Keratinocyte (primary cell): ENCODE measurements around the gene TUBB3. TPM values are rescaled to one million over a fixed set of nuclear protein-coding genes. Genes with fewer than 3 reads are reported as not detected.

Experiments
- DNase-seq: peaks from one replicate; pipeline ENCODE4 v3.0.0-alpha.2; 2011; ENCODE audit warnings: low read depth, missing footprints, low spot score
- FAIRE-seq: peaks from 2 replicates; lab custom pipeline; 2011; peaks lifted over from hg19 to GRCh38; lab: Jason Lieb, UNC
- H2AFZ ChIP-seq: 2 replicates; pipeline ENCODE4 v1.6.0; 2012; ENCODE audit warnings: low read length, control low read depth, inconsistent platforms; ENCODE audit not compliant: control insufficient read depth
- H3K27ac ChIP-seq: 2 replicates; pipeline ENCODE4 v1.5.1; 2011; ENCODE audit warnings: low read length; ENCODE audit not compliant: control insufficient read depth, insufficient read depth
- H3K27me3 ChIP-seq: 3 replicates; pipeline ENCODE4 v1.6.0; 2011; ENCODE audit warnings: low read length; ENCODE audit not compliant: control insufficient read depth, insufficient read depth; ENCODE audit errors: extremely low read depth
- H3K36me3 ChIP-seq, 2 experiments: 2 replicates in 1 of 2; 3 replicates in 1 of 2; pipeline ENCODE4 v1.5.1; 2011; ENCODE audit warnings: low read length in 2 of 2, mild to moderate bottlenecking in 1 of 2; ENCODE audit not compliant: control insufficient read depth in 2 of 2, insufficient read depth in 2 of 2; ENCODE audit errors: extremely low read depth in 1 of 2
- H3K4me1 ChIP-seq: 3 replicates; pipeline ENCODE4 v1.5.1; 2011; ENCODE audit warnings: low read length; ENCODE audit not compliant: control insufficient read depth, insufficient read depth; ENCODE audit errors: extremely low read depth
- H3K4me2 ChIP-seq: 3 replicates; pipeline ENCODE4 v1.6.0; 2011; ENCODE audit warnings: low read depth, low read length; ENCODE audit not compliant: control insufficient read depth, insufficient read depth; ENCODE audit errors: extremely low read depth
- H3K4me3 ChIP-seq, 3 experiments: fragments of 200-600 bp in 1 of 3; sonication (generic) in 1 of 3; 2 replicates in 2 of 3; 3 replicates in 1 of 3; pipeline ENCODE4 v1.5.1; 2011 to 2016; ENCODE audit warnings: low read length in 3 of 3, mild to moderate bottlenecking in 3 of 3, control low read depth in 2 of 3, inconsistent platforms in 1 of 3, low read depth in 1 of 3, mixed read lengths in 1 of 3, mixed run types in 1 of 3, moderate library complexity in 1 of 3; ENCODE audit not compliant: control insufficient read depth in 2 of 3, insufficient read depth in 2 of 3; ENCODE audit errors: extremely low read depth in 1 of 3
- H3K79me2 ChIP-seq: 2 replicates; pipeline ENCODE4 v1.6.0; 2012; ENCODE audit warnings: low read length; ENCODE audit not compliant: control insufficient read depth, insufficient read depth
- H3K9ac ChIP-seq: 3 replicates; pipeline ENCODE4 v1.6.0; 2011; ENCODE audit warnings: low read length; ENCODE audit not compliant: control insufficient read depth, insufficient read depth; ENCODE audit errors: extremely low read depth
- H3K9me1 ChIP-seq: 3 replicates; pipeline ENCODE4 v1.6.0; 2011; ENCODE audit warnings: low read length; ENCODE audit not compliant: control insufficient read depth, insufficient read depth; ENCODE audit errors: extremely low read depth
- H3K9me3 ChIP-seq: 2 replicates; pipeline ENCODE4 v1.5.1; 2012; ENCODE audit warnings: low read depth, low read length; ENCODE audit not compliant: control insufficient read depth
- H4K20me1 ChIP-seq: 3 replicates; pipeline ENCODE4 v1.6.0; 2011; ENCODE audit warnings: low read length; ENCODE audit not compliant: control insufficient read depth, insufficient read depth; ENCODE audit errors: extremely low read depth
- EZH2 ChIP-seq: IDR thresholded peaks from one replicate; pipeline ENCODE4 v1.6.1; 2012; ENCODE audit warnings: inconsistent platforms, mild to moderate bottlenecking, low read length, moderate library complexity
- dilution Hi-C: fragments of 300-500 bp; cut with MboI; formaldehyde crosslinking; loops from one replicate; pipeline ENCODE4 v1.7.0; 2020; ENCODE audit warnings: low sequenced_read_pairs; ENCODE audit not compliant: extremely low pct_ligation_motif_present
- polyA plus RNA-seq, 5 experiments: library from polyadenylated mRNA; depleted of rRNA in 3 of 5; stranded (reverse) in 3 of 5; stranded (forward) in 1 of 5; unstranded in 1 of 5; fragments of >200 nt; gene quantifications; 1 replicate in 1 of 5; 2 replicates in 3 of 5; 3 replicates in 1 of 5; pipeline versions ENCODE4 v1.2.1 to v1.2.3, GENCODE V29; 2011 to 2012; ENCODE audit warnings: missing spikeins in 2 of 5, low read depth in 1 of 5, low replicate concordance in 1 of 5
- TF ChIP-seq, protein P1 (sequence below), 3 experiments: IDR thresholded peaks in 1 of 3; conservative IDR thresholded peaks in 1 of 3; optimal IDR thresholded peaks in 1 of 3; 2 replicates in 2 of 3; 3 replicates in 1 of 3; pipeline versions ENCODE3 to v1.5.1; 2011; ENCODE audit warnings: low read length in 3 of 3, mild to moderate bottlenecking in 3 of 3, moderate library complexity in 2 of 3, control low read depth in 1 of 3, inconsistent platforms in 1 of 3; ENCODE audit not compliant: insufficient read depth in 2 of 3; ENCODE audit errors: extremely low read depth in 1 of 3

TUBB3 gene
- polyA plus RNA-seq, 1 donor (not counting 4 experiments of a cell fraction or from before 2014, with no cell fraction given): 34.0 TPM

DNA sequence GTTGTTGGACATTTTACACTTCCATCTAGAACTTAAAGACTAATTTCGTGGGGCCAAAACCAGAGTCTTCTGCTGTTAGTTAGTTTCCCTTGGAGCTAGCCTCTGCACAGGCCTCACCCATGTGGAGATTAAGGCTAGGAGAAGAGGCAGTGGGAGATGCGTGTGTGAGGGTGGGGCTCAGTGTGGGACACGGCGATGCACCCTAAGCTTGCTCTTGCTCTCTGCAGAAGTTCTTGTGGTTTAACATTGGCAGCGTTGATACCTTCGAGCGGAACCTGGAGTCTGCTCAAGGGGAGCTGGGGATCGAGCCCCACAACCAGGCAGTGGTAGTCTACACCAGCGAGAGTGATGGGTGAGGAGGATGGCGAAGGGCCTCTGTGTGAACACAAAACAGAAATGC is 62.1 kb downstream of the TUBB3 start:
- dilution Hi-C loops: no loop called here
- H3K4me1 ChIP-seq: no peaks in the 10 kb centered on the region
- no peaks in the 10 kb centered on the region for H3K9me3 ChIP-seq
- TF ChIP-seq, protein P1, sequence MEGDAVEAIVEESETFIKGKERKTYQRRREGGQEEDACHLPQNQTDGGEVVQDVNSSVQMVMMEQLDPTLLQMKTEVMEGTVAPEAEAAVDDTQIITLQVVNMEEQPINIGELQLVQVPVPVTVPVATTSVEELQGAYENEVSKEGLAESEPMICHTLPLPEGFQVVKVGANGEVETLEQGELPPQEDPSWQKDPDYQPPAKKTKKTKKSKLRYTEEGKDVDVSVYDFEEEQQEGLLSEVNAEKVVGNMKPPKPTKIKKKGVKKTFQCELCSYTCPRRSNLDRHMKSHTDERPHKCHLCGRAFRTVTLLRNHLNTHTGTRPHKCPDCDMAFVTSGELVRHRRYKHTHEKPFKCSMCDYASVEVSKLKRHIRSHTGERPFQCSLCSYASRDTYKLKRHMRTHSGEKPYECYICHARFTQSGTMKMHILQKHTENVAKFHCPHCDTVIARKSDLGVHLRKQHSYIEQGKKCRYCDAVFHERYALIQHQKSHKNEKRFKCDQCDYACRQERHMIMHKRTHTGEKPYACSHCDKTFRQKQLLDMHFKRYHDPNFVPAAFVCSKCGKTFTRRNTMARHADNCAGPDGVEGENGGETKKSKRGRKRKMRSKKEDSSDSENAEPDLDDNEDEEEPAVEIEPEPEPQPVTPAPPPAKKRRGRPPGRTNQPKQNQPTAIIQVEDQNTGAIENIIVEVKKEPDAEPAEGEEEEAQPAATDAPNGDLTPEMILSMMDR (optimal IDR thresholded peaks at IDR 0.05 in 1 of 3, IDR thresholded peaks at IDR 0.05 in 1 of 3, conservative IDR thresholded peaks at IDR 0.05 in 1 of 3; ENCODE audit: extremely low read depth in 1 of 3, insufficient read depth in 2 of 3, low read length in 3 of 3): no peak
- TF ChIP-seq EZH2: no peak
- H3K4me2 ChIP-seq: no peak overlapping the region
- no peak overlapping the region for H3K9ac ChIP-seq
- H3K9me1 ChIP-seq: peaks cover 2% of the 10 kb centered on the region
- no peak overlapping the region for H2AFZ ChIP-seq
- no peak overlapping the region for H3K27ac ChIP-seq
- peaks cover 35 to 50% of the 10 kb centered on the region in 2 experiments for H3K36me3 ChIP-seq
- peaks cover 2% of the 10 kb centered on the region for H4K20me1 ChIP-seq
- H3K4me3 ChIP-seq: no peak overlapping the region
- H3K27me3 ChIP-seq: no peaks in the 10 kb centered on the region
- H3K79me2 ChIP-seq: no peaks in the 10 kb centered on the region
- DNase-seq (no peak), FAIRE-seq (no peak)

Other genes starting within 250 kb of the TUBB3 start
- gene CDK10, start 236.7 kb upstream of the TUBB3 start, polyA plus RNA-seq: 30.6 to 40.1 TPM (median 37.0 TPM) in 3 replicates
- gene SPATA2L, start 221.6 kb upstream of the TUBB3 start, polyA plus RNA-seq: 1.7 to 3.9 TPM (median 2.8 TPM) in 3 replicates
- 1.6 to 4.0 TPM (median 2.3 TPM) in 3 replicates for gene VPS9D1, start 202.4 kb upstream of the TUBB3 start, polyA plus RNA-seq
- 9.3 to 17.9 TPM (median 11.3 TPM) in 3 replicates for gene ZNF276, start 201.8 kb upstream of the TUBB3 start, polyA plus RNA-seq
- gene FANCA, start 106.7 kb upstream of the TUBB3 start, polyA plus RNA-seq: 4.0 to 15.6 TPM (median 11.3 TPM) in 3 replicates
- 1.1 to 1.7 TPM (median 1.3 TPM) in 3 replicates for gene SPIRE2, start 94.9 kb upstream of the TUBB3 start, polyA plus RNA-seq
- gene TCF25, start 49.8 kb upstream of the TUBB3 start, polyA plus RNA-seq: 92.4 to 103 TPM (median 97.5 TPM) in 3 replicates
- 1.1 to 1.9 TPM (median 1.1 TPM) in 3 replicates for gene MC1R, start 4.5 kb upstream of the TUBB3 start, polyA plus RNA-seq
- 74.2 to 115 TPM (median 86.4 TPM) in 3 replicates for gene DEF8, start 25.4 kb downstream of the TUBB3 start, polyA plus RNA-seq
- gene DBNDD1, start 96.1 kb downstream of the TUBB3 start, polyA plus RNA-seq: 1.7 to 4.2 TPM (median 4.1 TPM) in 3 replicates
- not detected in 3 replicates for gene PRDM7, start 154.0 kb downstream of the TUBB3 start, polyA plus RNA-seq